K562 (cell line): ENCODE results near the gene DNAH1. TPM values are rescaled to one million over a fixed set of nuclear protein-coding genes. Genes with fewer than 3 reads are reported as not detected.

ENCODE experiments used
- CTCF ChIP-seq, 3 experiments: IDR thresholded peaks in 2 of 3; conservative IDR thresholded peaks in 1 of 3; 2 replicates each; pipeline ENCODE4 v1.5.1; 2011 to 2012; ENCODE audit warnings: low read length in 3 of 3, mild to moderate bottlenecking in 3 of 3, control low read depth in 2 of 3, improper control_type of control experiment in 1 of 3, inconsistent platforms in 1 of 3, low read depth in 1 of 3, mixed read lengths in 1 of 3, moderate library complexity in 1 of 3; ENCODE audit not compliant: insufficient read depth in 2 of 3
- E2F1 ChIP-seq: sonication (generic); formaldehyde crosslinking; IDR thresholded peaks from 2 replicates; pipeline ENCODE4 v1.8.1; 2023; ENCODE audit warnings: mild to moderate bottlenecking, missing genetic modification reagents, moderate library complexity
- ESRRA ChIP-seq: fragments of 450-650 bp; IDR thresholded peaks from 2 replicates; pipeline ENCODE4 v1.6.1; 2014; ENCODE audit warnings: low read depth, mild to moderate bottlenecking, moderate library complexity, borderline replicate concordance
- GATAD2A ChIP-seq: fragments of 450-650 bp; IDR thresholded peaks from 2 replicates; pipeline ENCODE4 v1.6.1; 2017
- MAFG ChIP-seq: fragments of 450-650 bp; conservative IDR thresholded peaks from 2 replicates; pipeline ENCODE4 v1.6.1; 2016; ENCODE audit warnings: missing genetic modification characterization, missing compliant biosample characterization
- MCM5 ChIP-seq: fragments of 450-650 bp; IDR thresholded peaks from 2 replicates; pipeline ENCODE4 v1.6.1; 2016; ENCODE audit warnings: low read depth
- MTA1 ChIP-seq: fragments of 450-650 bp; IDR thresholded peaks from 2 replicates; pipeline ENCODE4 v1.6.1; 2017; ENCODE audit warnings: borderline replicate concordance
- MTA3 ChIP-seq: fragments of 450-650 bp; formaldehyde crosslinking; IDR thresholded peaks from 2 replicates; pipeline ENCODE4 v1.6.1; 2017; ENCODE audit warnings: mild to moderate bottlenecking, borderline replicate concordance
- NELFE ChIP-seq: IDR thresholded peaks from 2 replicates; pipeline ENCODE4 v1.6.1; 2011; ENCODE audit warnings: mild to moderate bottlenecking; ENCODE audit not compliant: insufficient read depth, insufficient read length
- NR0B1 ChIP-seq: fragments of 450-650 bp; IDR thresholded peaks from one replicate; pipeline ENCODE4 v1.6.1; 2018; ENCODE audit warnings: mild to moderate bottlenecking, moderate library complexity; ENCODE audit not compliant: partially characterized antibody
- NR1H2 ChIP-seq: sonication (generic); formaldehyde crosslinking; IDR thresholded peaks from 2 replicates; pipeline ENCODE4 v1.4.0; 2020; ENCODE audit warnings: mild to moderate bottlenecking, missing genetic modification reagents
- RBM22 ChIP-seq: fragments of 200-400 bp; formaldehyde crosslinking; IDR thresholded peaks from 2 replicates; pipeline ENCODE4 v1.6.1; 2018; ENCODE audit warnings: low read length, low read depth; ENCODE audit not compliant: poor library complexity, severe bottlenecking
- RCOR1 ChIP-seq, 2 experiments: IDR thresholded peaks; 2 replicates each; pipeline ENCODE4 v1.6.1; 2012; ENCODE audit warnings: low read depth in 2 of 2, low read length in 2 of 2, borderline replicate concordance in 1 of 2, improper control_type of control experiment in 1 of 2
- SMC3 ChIP-seq: conservative IDR thresholded peaks from 2 replicates; pipeline ENCODE4 v1.6.1; 2011; ENCODE audit warnings: low read depth, low read length, improper control_type of control experiment; ENCODE audit not compliant: insufficient read depth
- SUPT5H ChIP-seq: fragments of 450-650 bp; IDR thresholded peaks from 2 replicates; pipeline ENCODE4 v1.6.1; 2016
- TCF3 ChIP-seq: sonication (generic); formaldehyde crosslinking; IDR thresholded peaks from 2 replicates; pipeline ENCODE4 v1.4.0; 2020; ENCODE audit warnings: mild to moderate bottlenecking, missing genetic modification reagents
- ZC3H4 ChIP-seq: sonication (generic); formaldehyde crosslinking; IDR thresholded peaks from 2 replicates; pipeline ENCODE4 v1.9.0; 2021; ENCODE audit warnings: missing genetic modification reagents, borderline replicate concordance
- ZNF124 ChIP-seq: sonication (generic); formaldehyde crosslinking; IDR thresholded peaks from 2 replicates; pipeline ENCODE4 v1.8.1; 2022; ENCODE audit warnings: missing genetic modification reagents
- polyA plus RNA-seq, 8 experiments: library from polyadenylated mRNA; depleted of rRNA in 4 of 8; stranded (reverse) in 5 of 8; unstranded in 3 of 8; fragments of >200 nt; fragmentation: Nextera tagmentation in 2 of 8; fragmentation: Illumina TruSeq in 1 of 8; extraction: Ambion mirVana in 2 of 8; extraction: Trizol in 1 of 8; gene quantifications; 2 replicates each; pipeline versions ENCODE4 v1.2.1 to v1.2.3, GENCODE V29; 2011 to 2014; ENCODE audit warnings: inconsistent platforms in 1 of 8, missing spikeins in 1 of 8
- total RNA-seq, 7 experiments: library from RNA; depleted of rRNA in 6 of 7; stranded (reverse); fragments of >200 nt in 6 of 7; fragmentation: Illumina TruSeq in 2 of 7; extraction: Trizol in 2 of 7; gene quantifications; 2 replicates each; pipeline versions ENCODE4 v1.2.1 to v1.2.3, GENCODE V29; 2011 to 2021; ENCODE audit warnings: low replicate concordance in 1 of 7
- TF ChIP-seq, protein P1 (sequence below): fragments of 450-650 bp; IDR thresholded peaks from 2 replicates; pipeline ENCODE4 v1.6.1; 2014; ENCODE audit warnings: low read depth, mild to moderate bottlenecking, moderate library complexity, borderline replicate concordance
- TF ChIP-seq, protein P2 (sequence below): fragments of 450-650 bp; formaldehyde crosslinking; IDR thresholded peaks from 2 replicates; pipeline ENCODE4 v1.4.0; 2020; ENCODE audit warnings: mild to moderate bottlenecking, moderate library complexity

DNAH1 gene
- total and polyA plus RNA-seq, 9 of the 15 experiments (the other 6 are each of a cell fraction or from before 2014, with no cell fraction given): 0.04 to 0.84 (median 0.50) TPM

DNA sequence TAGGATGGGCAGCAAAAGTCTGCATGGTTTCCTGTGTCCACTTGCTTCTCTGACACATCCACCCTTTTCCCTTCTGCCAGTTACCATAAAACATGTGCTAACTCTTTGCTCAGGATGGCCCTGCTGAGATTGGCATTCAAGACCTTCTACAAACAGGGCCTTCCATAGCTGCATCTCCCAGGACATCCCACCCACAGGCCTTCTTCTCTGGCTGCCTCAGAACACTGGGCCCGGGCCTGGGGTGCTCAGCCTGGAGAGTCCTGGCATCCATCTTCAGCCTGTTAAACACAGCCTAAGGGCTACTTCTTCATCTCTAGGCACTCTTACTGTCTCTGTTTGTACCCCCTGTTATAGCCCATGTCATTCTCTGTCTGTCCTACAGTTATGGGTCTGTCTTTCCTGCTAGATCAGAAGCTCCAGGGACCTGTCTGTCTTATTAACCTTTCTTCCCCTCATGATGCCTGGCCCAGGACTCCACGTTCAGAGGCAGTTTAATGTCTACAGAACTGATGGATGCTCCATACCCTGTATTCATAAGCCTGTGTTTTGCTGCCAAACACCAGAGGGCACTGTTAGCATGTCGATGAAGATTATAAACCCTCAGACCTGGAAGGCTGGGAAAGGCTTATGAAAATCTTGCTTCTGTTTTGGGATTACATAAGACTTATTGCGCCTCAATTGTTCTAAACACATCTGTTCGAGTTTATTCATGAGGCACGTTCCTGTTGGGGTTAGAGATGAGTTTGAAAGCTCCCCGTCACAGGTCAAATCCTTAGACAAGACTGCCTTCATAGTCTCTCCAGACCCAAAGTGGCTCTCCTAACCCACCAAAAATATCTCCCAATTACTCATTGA lies 112.3 kb downstream of the DNAH1 start (continued):
- no peak for TF ChIP-seq NR1H2
- TF ChIP-seq SUPT5H: no peak
- no peak for TF ChIP-seq GATAD2A
- peak; percentile 65 for TF ChIP-seq SMC3
- TF ChIP-seq ZNF124 (CRISPR knock-in tag): no peak
- no peak for TF ChIP-seq MTA3
- no peak for TF ChIP-seq TCF3 (CRISPR knock-in tag)
- peak; percentile 67 to 77 (median 69) for TF ChIP-seq CTCF (IDR thresholded peaks at IDR 0.05 in 2 of 3, conservative IDR thresholded peaks at IDR 0.05 in 1 of 3; ENCODE audit: insufficient read depth in 2 of 3, low read depth in 1 of 3, low read length in 3 of 3)
- TF ChIP-seq RBM22: no peak
- no peak for TF ChIP-seq ZC3H4 (CRISPR knock-in tag)
- no peak for TF ChIP-seq NR0B1
- no peak for TF ChIP-seq NELFE
- TF ChIP-seq MCM5: no peak
- TF ChIP-seq, protein P1, sequence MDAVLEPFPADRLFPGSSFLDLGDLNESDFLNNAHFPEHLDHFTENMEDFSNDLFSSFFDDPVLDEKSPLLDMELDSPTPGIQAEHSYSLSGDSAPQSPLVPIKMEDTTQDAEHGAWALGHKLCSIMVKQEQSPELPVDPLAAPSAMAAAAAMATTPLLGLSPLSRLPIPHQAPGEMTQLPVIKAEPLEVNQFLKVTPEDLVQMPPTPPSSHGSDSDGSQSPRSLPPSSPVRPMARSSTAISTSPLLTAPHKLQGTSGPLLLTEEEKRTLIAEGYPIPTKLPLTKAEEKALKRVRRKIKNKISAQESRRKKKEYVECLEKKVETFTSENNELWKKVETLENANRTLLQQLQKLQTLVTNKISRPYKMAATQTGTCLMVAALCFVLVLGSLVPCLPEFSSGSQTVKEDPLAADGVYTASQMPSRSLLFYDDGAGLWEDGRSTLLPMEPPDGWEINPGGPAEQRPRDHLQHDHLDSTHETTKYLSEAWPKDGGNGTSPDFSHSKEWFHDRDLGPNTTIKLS: no peak
- peak in 1 of 2 experiments; percentile 24; a peak in 1 of 4 replicates for TF ChIP-seq RCOR1 (IDR thresholded peaks at IDR 0.05; ENCODE audit: borderline replicate concordance in 1 of 2, low read depth in 2 of 2, low read length in 2 of 2)
- no peak for TF ChIP-seq ESRRA
- TF ChIP-seq E2F1: no peak
- TF ChIP-seq MTA1: no peak
- TF ChIP-seq, protein P2, sequence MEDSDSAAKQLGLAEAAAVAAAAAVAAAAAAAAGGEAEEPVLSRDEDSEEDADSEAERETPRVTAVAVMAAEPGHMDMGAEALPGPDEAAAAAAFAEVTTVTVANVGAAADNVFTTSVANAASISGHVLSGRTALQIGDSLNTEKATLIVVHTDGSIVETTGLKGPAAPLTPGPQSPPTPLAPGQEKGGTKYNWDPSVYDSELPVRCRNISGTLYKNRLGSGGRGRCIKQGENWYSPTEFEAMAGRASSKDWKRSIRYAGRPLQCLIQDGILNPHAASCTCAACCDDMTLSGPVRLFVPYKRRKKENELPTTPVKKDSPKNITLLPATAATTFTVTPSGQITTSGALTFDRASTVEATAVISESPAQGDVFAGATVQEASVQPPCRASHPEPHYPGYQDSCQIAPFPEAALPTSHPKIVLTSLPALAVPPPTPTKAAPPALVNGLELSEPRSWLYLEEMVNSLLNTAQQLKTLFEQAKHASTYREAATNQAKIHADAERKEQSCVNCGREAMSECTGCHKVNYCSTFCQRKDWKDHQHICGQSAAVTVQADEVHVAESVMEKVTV (CRISPR knock-in tag): peak; percentile 45
- no peak for TF ChIP-seq MAFG (tag)
